Subcutaneous adipose tissue (tissue), 4 donors: Measurements from ENCODE around the gene GIPC2. TPM values are rescaled to one million over a fixed set of nuclear protein-coding genes. Genes with fewer than 3 reads are reported as not detected.

Experiments
- CTCF ChIP-seq: fragments of 450-650 bp; IDR thresholded peaks from one replicate; pipeline ENCODE4 v1.5.1; 2016; ENCODE audit warnings: low read depth, mild to moderate bottlenecking, control low read depth, antibody characterized with exemption, moderate library complexity
- total RNA-seq, 4 donors: library from RNA; depleted of rRNA; stranded (reverse); fragments of >200 nt; gene quantifications; one replicate each; pipeline ENCODE4 v1.1.0, GENCODE V29; 2016

GIPC2 gene
- total RNA-seq, 4 donors from 2014 or later = 1.7 to 9.4 (median 3.8) TPM

- TF ChIP-seq CTCF = no peak
These were observed 2.7 kb downstream of the GIPC2 start for GRCh38 chr1:78048446-78048845.

- no peak for TF ChIP-seq CTCF
These were observed 3.6 kb downstream of the GIPC2 start for GRCh38 chr1:78049396-78049795.

- no peak for TF ChIP-seq CTCF
These were observed 5.2 kb downstream of the GIPC2 start for GRCh38 chr1:78051005-78051404.

GRCh38 chr1:78052685-78053405, 7.1 kb downstream of the GIPC2 start:
- TF ChIP-seq CTCF = no peak

GRCh38 chr1:78053498-78053897, 7.7 kb downstream of the GIPC2 start:
- TF ChIP-seq CTCF = no peak

GRCh38 chr1:78054559-78054958, 8.8 kb downstream of the GIPC2 start:
- no peak for TF ChIP-seq CTCF

- no peak for TF ChIP-seq CTCF
These were observed 9.2 kb downstream of the GIPC2 start for GRCh38 chr1:78054972-78055371.
